Pons (tissue), 1 donor: ENCODE measurements around the gene GOLGA5.

ENCODE experiments used
- DNase-seq: peaks from one replicate; pipeline ENCODE4 v3.0.0-alpha.2; 2016; ENCODE audit warnings: low spot score

GOLGA5 gene

GRCh38 chr14:92883066-92883465 is 89.0 kb downstream of the GOLGA5 start:
- DNase-seq, result no peak

GRCh38 chr14:92884410-92884809 is 90.3 kb downstream of the GOLGA5 start:
- no peak for DNase-seq

GRCh38 chr14:92885279-92886061 is 91.4 kb downstream of the GOLGA5 start:
- DNase-seq, result no peak

GRCh38 chr14:92886337-92886736 is 92.2 kb downstream of the GOLGA5 start:
- no peak for DNase-seq

- no peak for DNase-seq
These were observed 93.1 kb downstream of the GOLGA5 start for GRCh38 chr14:92887157-92887556.

- no peak for DNase-seq
These were observed 94.8 kb downstream of the GOLGA5 start for GRCh38 chr14:92888896-92889295.
